Osteocyte (in vitro differentiated cells): ENCODE measurements around the gene B3GALT6. TPM values are rescaled to one million over a fixed set of nuclear protein-coding genes. Genes with fewer than 3 reads are reported as not detected.

Source experiments
- DNase-seq: peaks from one replicate; pipeline ENCODE4 v3.0.0; 2021; ENCODE audit warnings: mixed read lengths; ENCODE audit not compliant: unreplicated experiment; ENCODE audit errors: extremely low spot score
- H3K27ac Mint-ChIP-seq: one replicate; pipeline ENCODE4 v1.8.0; 2021; ENCODE audit warnings: mild to moderate bottlenecking, mixed read lengths; ENCODE audit not compliant: unreplicated experiment
- H3K27me3 Mint-ChIP-seq: one replicate; pipeline ENCODE4 v1.8.0; 2021; ENCODE audit warnings: mixed read lengths; ENCODE audit not compliant: unreplicated experiment
- H3K36me3 Mint-ChIP-seq: one replicate; pipeline ENCODE4 v1.8.0; 2021; ENCODE audit warnings: mixed read lengths; ENCODE audit not compliant: unreplicated experiment
- H3K4me1 Mint-ChIP-seq: one replicate; pipeline ENCODE4 v1.8.0; 2021; ENCODE audit warnings: mixed read lengths; ENCODE audit not compliant: unreplicated experiment
- H3K4me3 Mint-ChIP-seq: one replicate; pipeline ENCODE4 v1.8.0; 2021; ENCODE audit warnings: mild to moderate bottlenecking, moderate library complexity, mixed read lengths; ENCODE audit not compliant: unreplicated experiment
- H3K9me3 Mint-ChIP-seq: one replicate; pipeline ENCODE4 v1.8.0; 2021; ENCODE audit warnings: mixed read lengths; ENCODE audit not compliant: unreplicated experiment
- total RNA-seq: library from RNA; stranded (reverse); gene quantifications from 2 replicates; pipeline ENCODE4 v1.2.1, GENCODE V29; 2021
- TF ChIP-seq, protein P1 (sequence below): fragments of 200-600 bp; sonication (generic); IDR thresholded peaks from 2 replicates; pipeline ENCODE4 v1.5.0; 2021; ENCODE audit warnings: antibody characterized with exemption, mild to moderate bottlenecking, moderate library complexity

B3GALT6 gene
- total RNA-seq, 1 donor from 2014 or later = 38.6 TPM

DNA sequence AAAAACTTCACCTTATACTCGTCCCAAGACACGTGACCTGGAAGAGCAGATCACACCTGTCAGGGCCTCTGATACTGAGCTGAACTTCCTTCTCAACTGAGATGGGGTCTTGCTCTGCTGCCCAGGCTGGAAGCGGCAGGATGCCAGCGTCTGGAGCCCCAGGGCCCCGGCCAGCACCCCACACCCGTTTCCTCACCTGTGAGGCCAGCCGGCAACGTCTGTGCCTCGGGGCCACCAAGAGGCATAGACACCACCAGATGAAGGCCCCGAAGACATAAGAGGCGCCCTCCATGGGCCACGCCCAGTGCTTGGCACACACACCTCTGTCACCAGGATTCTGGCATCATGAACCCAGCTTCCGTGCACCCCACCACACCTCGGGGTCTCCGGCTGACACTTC, 8.7 kb upstream of the B3GALT6 start:
- TF ChIP-seq, protein P1, sequence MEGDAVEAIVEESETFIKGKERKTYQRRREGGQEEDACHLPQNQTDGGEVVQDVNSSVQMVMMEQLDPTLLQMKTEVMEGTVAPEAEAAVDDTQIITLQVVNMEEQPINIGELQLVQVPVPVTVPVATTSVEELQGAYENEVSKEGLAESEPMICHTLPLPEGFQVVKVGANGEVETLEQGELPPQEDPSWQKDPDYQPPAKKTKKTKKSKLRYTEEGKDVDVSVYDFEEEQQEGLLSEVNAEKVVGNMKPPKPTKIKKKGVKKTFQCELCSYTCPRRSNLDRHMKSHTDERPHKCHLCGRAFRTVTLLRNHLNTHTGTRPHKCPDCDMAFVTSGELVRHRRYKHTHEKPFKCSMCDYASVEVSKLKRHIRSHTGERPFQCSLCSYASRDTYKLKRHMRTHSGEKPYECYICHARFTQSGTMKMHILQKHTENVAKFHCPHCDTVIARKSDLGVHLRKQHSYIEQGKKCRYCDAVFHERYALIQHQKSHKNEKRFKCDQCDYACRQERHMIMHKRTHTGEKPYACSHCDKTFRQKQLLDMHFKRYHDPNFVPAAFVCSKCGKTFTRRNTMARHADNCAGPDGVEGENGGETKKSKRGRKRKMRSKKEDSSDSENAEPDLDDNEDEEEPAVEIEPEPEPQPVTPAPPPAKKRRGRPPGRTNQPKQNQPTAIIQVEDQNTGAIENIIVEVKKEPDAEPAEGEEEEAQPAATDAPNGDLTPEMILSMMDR = no peak
- Mint-ChIP-seq H3K36me3 (peaks cover 28% of the 10 kb centered on the region), H3K27ac (no peak overlapping the region), H3K27me3 (no peaks in the 10 kb centered on the region), H3K9me3 (no peaks in the 10 kb centered on the region), H3K4me1 (no peaks in the 10 kb centered on the region), H3K4me3 (no peak overlapping the region)
- no peak for DNase-seq

DNA sequence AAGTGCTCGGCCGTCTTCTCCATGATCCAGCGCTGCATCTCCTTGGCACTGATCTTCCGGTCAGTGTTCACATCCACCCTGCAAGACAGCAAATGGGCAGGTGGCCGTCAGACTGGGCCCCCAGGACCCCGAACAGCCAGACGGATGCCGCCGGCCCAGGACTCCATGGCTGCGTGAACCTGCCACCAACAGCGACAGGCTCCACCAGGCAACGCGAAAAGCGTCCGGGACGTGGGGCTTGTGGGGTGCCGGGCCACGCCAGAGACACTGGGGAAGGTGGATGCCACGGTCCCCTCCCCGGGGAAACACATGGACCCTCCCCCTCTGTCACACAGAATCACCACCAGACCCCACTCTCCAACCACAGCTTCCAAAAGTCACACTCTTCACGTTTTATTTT, 8.1 kb upstream of the B3GALT6 start:
- TF ChIP-seq, protein P1 = no peak

DNA sequence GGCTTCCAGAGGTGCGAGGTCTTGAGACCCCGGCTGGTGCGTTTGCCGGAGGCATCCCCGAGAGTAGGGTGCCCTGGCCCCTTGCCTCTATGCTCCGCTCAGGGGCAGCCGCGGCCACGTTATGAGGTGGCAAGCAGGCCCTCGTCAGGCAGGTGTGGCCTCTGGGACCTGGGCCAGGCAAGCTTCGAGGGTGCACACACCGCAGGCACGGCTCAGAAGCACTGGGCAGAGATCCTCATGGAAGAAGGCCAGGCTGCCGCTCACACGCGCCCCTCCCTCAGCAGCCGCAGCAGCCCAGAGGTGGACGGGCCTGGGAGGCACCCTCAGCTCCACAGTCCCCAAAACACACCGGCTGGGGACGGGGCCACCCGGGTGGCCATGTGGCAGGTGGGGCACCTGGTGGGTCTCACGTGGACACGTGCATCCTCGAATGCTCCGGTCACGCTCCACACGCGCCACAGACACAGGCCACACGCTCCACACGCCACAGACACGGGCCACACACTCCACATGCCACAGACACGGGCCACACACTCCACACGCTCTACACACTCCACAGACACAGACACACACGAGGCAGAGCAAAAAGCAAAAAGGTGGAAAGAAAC, 6.7 kb upstream of the B3GALT6 start:
- DNase-seq = no peak
- TF ChIP-seq, protein P1 = no peak
- Mint-ChIP-seq H3K9me3 (no peaks in the 10 kb centered on the region), H3K4me1 (peaks cover 9% of the 10 kb centered on the region), H3K27ac (no peak overlapping the region), H3K4me3 (no peak overlapping the region), H3K36me3 (peaks cover 30% of the 10 kb centered on the region), H3K27me3 (no peaks in the 10 kb centered on the region)

More for the DNA sequence above, 8.1 kb upstream of the B3GALT6 start:
- no peaks in the 10 kb centered on the region for H3K4me1 Mint-ChIP-seq
- no peaks in the 10 kb centered on the region for H3K27me3 Mint-ChIP-seq
- no peak for DNase-seq
- no peak overlapping the region for H3K27ac Mint-ChIP-seq
- H3K4me3 Mint-ChIP-seq = no peak overlapping the region
- no peaks in the 10 kb centered on the region for H3K9me3 Mint-ChIP-seq
- peaks cover 28% of the 10 kb centered on the region for H3K36me3 Mint-ChIP-seq

DNA sequence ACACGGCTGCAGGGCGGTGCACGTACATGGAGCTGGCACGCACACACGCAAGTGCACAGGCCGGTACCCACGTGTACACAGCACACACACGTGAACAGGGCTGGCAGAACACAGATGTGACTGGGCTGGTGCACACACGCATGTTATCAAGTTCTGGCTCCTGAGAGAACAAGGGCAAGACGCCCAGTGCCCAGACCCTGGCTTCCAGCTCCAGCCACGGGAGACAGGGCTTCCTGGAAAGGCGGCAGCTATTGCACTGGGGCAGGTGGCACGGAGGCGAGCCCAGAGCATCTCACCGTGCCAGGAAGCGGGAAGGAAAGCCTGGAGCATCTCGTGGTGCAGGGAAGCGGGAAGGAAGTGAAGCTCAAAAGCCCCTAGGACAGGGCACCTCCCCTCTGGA, 6.1 kb upstream of the B3GALT6 start:
- Mint-ChIP-seq H3K4me3 (no peak overlapping the region), H3K9me3 (no peaks in the 10 kb centered on the region), H3K27ac (no peak overlapping the region), H3K27me3 (no peaks in the 10 kb centered on the region), H3K4me1 (peaks cover 15% of the 10 kb centered on the region), H3K36me3 (peaks cover 27% of the 10 kb centered on the region)
- TF ChIP-seq, protein P1 = no peak
- no peak for DNase-seq

DNA sequence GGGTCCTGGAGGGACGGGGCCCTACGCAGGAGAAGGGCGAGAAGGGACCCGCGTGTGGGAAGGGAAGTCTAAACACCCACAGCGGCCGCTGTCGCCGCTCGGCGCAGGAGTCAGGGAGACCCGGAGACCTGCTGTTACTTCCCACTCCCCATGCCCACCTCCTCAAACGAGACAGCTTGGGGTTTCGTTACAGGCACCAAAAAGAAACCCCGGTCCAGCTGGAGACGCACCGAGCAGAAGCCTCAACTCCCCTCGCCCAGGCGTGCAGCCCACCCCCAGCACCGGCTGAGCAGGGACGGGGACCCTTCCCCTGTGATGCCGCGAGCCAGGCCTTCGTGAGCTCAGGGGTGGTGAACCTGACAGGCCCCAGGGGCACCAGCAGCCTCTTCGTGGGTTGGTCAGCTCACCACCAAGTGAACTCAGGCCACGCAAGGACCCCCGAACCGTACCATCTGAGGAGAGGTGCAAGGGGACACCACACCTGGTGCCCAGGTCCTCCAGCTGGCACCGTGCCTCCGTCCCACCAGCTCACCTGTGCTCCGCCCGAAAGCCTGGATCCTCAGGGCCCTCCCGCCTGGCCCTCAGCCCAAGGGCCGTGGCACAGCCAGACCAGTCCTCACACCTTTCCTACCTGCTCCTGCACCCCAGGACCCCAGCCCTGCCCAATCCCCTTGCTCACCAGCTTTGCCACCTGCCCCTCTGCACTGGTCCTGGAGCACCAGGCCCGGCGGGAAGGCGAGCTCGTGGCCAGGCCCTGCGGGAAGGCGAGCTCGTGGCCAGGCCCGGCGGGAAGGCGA, 5.3 kb upstream of the B3GALT6 start:
- DNase-seq = no peak
- H3K4me3 Mint-ChIP-seq = no peak overlapping the region
- no peak overlapping the region for H3K27ac Mint-ChIP-seq
- TF ChIP-seq, protein P1 = no peak
- H3K4me1 Mint-ChIP-seq = peaks cover 17% of the 10 kb centered on the region
- H3K9me3 Mint-ChIP-seq = no peaks in the 10 kb centered on the region
- no peaks in the 10 kb centered on the region for H3K27me3 Mint-ChIP-seq
- H3K36me3 Mint-ChIP-seq = peaks cover 23% of the 10 kb centered on the region
